ENCODE data around the gene CFAP92. TPM values are rescaled to one million over a fixed set of nuclear protein-coding genes. Genes with fewer than 3 reads are reported as not detected.
"Not testable (repeated sequence)": the region's sequence is repeated elsewhere in the genome, so short reads cannot be mapped to it uniquely, and the experiment has no call there.

The CFAP92 gene
- total RNA-seq, 1 experiment from 2014 or later, result 0.18 TPM

DNA sequence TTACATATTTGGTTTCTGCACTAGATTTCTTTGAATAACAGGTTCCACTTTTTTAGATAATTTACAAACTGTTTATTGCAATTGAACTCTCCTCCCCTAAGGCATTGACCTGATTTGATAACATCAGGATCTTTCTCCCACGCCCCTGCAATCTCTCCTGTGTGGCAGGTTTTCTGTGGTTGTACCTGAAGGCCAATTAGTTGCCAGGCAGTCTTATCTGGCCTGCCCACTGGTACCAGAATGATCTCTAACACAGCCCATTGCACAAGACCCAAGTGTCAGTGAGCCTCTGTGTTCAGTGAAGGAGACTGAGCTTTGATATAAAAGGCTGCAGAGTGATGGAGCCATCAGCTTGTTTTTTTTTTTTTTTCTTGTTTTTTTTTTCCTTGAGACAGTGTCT is 111.2 kb downstream of the CFAP92 start:
- Histone ChIP-seq H3K4me3 (ENCODE audit: low read depth in 2 of 2, low read length in 2 of 2) (no peak overlapping the region), H3K36me3 (ENCODE audit: control insufficient read depth, insufficient read depth, low read length) (peaks cover 2% of the 10 kb centered on the region; the same call in 1 of the 2 replicates), H3K27me3 (ENCODE audit: control insufficient read depth, insufficient read depth, low read length) (no peaks in the 10 kb centered on the region), H3K4me1 (ENCODE audit: control insufficient read depth, insufficient read depth, low read length) (peaks cover 19% of the 10 kb centered on the region), H3K9me3 (ENCODE audit: control insufficient read depth, insufficient read depth, low read depth, low read length) (no peaks in the 10 kb centered on the region), H3K27ac (ENCODE audit: low read length) (no peak overlapping the region)
- in situ Hi-C loops (cut with HindIII; ENCODE audit: low pct_unique_long_range_greater_than_20kb, low sequenced_read_pairs), result no loop called here
- intact Hi-C loops (cut with micrococcal nuclease; ENCODE audit: unreplicated experiment), result no loop called here
- ATAC-seq (no peak), DNase-seq (ENCODE audit: low read depth, low spot score) (no peak)
- CTCF ChIA-PET, result no interaction called here
- POLR2A ChIA-PET, result no interaction called here
- no TSS peak for BruUV-seq (replicated peaks)
- TF ChIP-seq, protein P1, sequence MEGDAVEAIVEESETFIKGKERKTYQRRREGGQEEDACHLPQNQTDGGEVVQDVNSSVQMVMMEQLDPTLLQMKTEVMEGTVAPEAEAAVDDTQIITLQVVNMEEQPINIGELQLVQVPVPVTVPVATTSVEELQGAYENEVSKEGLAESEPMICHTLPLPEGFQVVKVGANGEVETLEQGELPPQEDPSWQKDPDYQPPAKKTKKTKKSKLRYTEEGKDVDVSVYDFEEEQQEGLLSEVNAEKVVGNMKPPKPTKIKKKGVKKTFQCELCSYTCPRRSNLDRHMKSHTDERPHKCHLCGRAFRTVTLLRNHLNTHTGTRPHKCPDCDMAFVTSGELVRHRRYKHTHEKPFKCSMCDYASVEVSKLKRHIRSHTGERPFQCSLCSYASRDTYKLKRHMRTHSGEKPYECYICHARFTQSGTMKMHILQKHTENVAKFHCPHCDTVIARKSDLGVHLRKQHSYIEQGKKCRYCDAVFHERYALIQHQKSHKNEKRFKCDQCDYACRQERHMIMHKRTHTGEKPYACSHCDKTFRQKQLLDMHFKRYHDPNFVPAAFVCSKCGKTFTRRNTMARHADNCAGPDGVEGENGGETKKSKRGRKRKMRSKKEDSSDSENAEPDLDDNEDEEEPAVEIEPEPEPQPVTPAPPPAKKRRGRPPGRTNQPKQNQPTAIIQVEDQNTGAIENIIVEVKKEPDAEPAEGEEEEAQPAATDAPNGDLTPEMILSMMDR (IDR thresholded peaks at IDR 0.05), result no peak
- TF ChIP-seq SIN3A (IDR thresholded peaks at IDR 0.05; ENCODE audit: borderline replicate concordance, insufficient read depth, low read depth, low read length) (no peak), POLR2AphosphoS5 (IDR thresholded peaks at IDR 0.05; ENCODE audit: low read depth, low read length) (no peak), TCF7L2 (IDR thresholded peaks at IDR 0.05; ENCODE audit: low read depth, low read length) (no peak)
- TF ChIP-seq, protein P2, sequence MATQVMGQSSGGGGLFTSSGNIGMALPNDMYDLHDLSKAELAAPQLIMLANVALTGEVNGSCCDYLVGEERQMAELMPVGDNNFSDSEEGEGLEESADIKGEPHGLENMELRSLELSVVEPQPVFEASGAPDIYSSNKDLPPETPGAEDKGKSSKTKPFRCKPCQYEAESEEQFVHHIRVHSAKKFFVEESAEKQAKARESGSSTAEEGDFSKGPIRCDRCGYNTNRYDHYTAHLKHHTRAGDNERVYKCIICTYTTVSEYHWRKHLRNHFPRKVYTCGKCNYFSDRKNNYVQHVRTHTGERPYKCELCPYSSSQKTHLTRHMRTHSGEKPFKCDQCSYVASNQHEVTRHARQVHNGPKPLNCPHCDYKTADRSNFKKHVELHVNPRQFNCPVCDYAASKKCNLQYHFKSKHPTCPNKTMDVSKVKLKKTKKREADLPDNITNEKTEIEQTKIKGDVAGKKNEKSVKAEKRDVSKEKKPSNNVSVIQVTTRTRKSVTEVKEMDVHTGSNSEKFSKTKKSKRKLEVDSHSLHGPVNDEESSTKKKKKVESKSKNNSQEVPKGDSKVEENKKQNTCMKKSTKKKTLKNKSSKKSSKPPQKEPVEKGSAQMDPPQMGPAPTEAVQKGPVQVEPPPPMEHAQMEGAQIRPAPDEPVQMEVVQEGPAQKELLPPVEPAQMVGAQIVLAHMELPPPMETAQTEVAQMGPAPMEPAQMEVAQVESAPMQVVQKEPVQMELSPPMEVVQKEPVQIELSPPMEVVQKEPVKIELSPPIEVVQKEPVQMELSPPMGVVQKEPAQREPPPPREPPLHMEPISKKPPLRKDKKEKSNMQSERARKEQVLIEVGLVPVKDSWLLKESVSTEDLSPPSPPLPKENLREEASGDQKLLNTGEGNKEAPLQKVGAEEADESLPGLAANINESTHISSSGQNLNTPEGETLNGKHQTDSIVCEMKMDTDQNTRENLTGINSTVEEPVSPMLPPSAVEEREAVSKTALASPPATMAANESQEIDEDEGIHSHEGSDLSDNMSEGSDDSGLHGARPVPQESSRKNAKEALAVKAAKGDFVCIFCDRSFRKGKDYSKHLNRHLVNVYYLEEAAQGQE (IDR thresholded peaks at IDR 0.05; ENCODE audit: insufficient read depth in 1 of 2, low read depth in 2 of 2, low read length in 1 of 2), result no peak

DNA sequence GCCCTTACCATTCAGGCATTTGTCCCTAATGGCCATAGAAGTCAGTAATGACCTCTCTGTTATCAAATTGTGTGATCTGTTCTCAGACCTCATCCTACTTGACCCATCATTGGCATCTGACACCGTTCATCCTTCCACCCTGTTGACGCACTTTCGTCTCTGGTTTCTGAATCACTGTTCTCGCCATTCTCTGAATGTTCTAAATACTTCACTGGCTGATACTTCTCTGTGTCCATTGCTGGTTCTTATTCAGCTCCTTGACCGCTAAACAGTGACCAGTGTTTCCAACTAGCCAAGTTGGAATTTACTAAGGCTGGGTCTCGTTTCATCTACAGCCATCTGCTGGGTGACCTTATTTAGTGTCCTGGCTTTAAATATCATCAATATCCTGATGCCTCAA is 112.3 kb downstream of the CFAP92 start:
- peaks cover 2% of the 10 kb centered on the region; the same call in 1 of the 2 replicates for H3K36me3 ChIP-seq (ENCODE audit: control insufficient read depth, insufficient read depth, low read length)
- BruUV-seq (replicated peaks), result no TSS peak
- in situ Hi-C loops (cut with HindIII; ENCODE audit: low pct_unique_long_range_greater_than_20kb, low sequenced_read_pairs), result no loop called here
- intact Hi-C loops (cut with micrococcal nuclease; ENCODE audit: unreplicated experiment), result no loop called here
- no peak overlapping the region for H3K4me3 ChIP-seq (ENCODE audit: low read depth in 2 of 2, low read length in 2 of 2)
- CTCF ChIA-PET, result no interaction called here
- no peaks in the 10 kb centered on the region for H3K27me3 ChIP-seq (ENCODE audit: control insufficient read depth, insufficient read depth, low read length)
- no peak for TF ChIP-seq TCF7L2 (IDR thresholded peaks at IDR 0.05; ENCODE audit: low read depth, low read length)
- no peak for TF ChIP-seq SIN3A (IDR thresholded peaks at IDR 0.05; ENCODE audit: borderline replicate concordance, insufficient read depth, low read depth, low read length)
- TF ChIP-seq, protein P2 (IDR thresholded peaks at IDR 0.05; ENCODE audit: insufficient read depth in 1 of 2, low read depth in 2 of 2, low read length in 1 of 2), result no peak
- peaks cover 20% of the 10 kb centered on the region for H3K4me1 ChIP-seq (ENCODE audit: control insufficient read depth, insufficient read depth, low read length)
- no peak for ATAC-seq
- H3K9me3 ChIP-seq (ENCODE audit: control insufficient read depth, insufficient read depth, low read depth, low read length), result no peaks in the 10 kb centered on the region
- DNase-seq (ENCODE audit: low read depth, low spot score), result no peak
- POLR2A ChIA-PET, result no interaction called here
- H3K27ac ChIP-seq (ENCODE audit: low read length), result no peak overlapping the region

DNA sequence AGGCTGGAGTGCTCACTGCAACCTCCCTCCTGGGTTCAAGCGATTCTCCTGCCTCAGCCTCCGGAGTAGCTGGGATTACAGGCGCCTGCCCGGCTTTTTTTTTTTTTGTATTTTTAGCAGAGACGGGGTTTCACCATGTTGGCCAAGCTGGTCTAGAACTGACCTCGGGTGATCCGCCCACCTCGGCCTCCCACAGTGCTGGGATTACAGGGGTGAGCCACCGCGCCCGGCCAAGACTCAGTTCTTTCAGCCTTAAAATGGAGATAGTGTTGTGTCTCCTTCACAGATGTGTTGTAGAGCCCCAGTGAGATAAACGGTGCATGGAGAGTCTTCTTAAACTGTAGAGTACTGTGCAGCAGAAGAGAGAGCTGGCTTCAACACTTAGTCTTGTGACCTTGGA is 113.4 kb downstream of the CFAP92 start:
- DNase-seq (ENCODE audit: low read depth, low spot score); H3K9me3 ChIP-seq (ENCODE audit: control insufficient read depth, insufficient read depth, low read depth, low read length); BruUV-seq (replicated peaks); ATAC-seq; CTCF ChIA-PET; intact Hi-C loops (cut with micrococcal nuclease; ENCODE audit: unreplicated experiment); H3K27me3 ChIP-seq (ENCODE audit: control insufficient read depth, insufficient read depth, low read length); in situ Hi-C loops (cut with HindIII; ENCODE audit: low pct_unique_long_range_greater_than_20kb, low sequenced_read_pairs); H3K36me3 ChIP-seq (ENCODE audit: control insufficient read depth, insufficient read depth, low read length); POLR2A ChIA-PET: not testable (repeated sequence)
- Histone ChIP-seq H3K27ac (ENCODE audit: low read length) (peak overlapping the region; percentile 97), H3K4me1 (ENCODE audit: control insufficient read depth, insufficient read depth, low read length) (peaks cover 24% of the 10 kb centered on the region), H3K4me3 (ENCODE audit: low read depth in 2 of 2, low read length in 2 of 2) (peak overlapping the region; percentile 94 to 97)

All from Panc1 (cell line).